A673 (cell line): Measurements from ENCODE around the gene SHROOM4.

Experiments
- EZH2 ChIP-seq: fragments of 200-600 bp; sonication (generic); IDR thresholded peaks from 2 replicates; pipeline ENCODE4 v1.6.1; 2017; ENCODE audit warnings: borderline replicate concordance, low read depth, mild to moderate bottlenecking, mixed read lengths, antibody characterized with exemption, low read length; ENCODE audit not compliant: poor library complexity, severe bottlenecking
- TF ChIP-seq, protein P1 (sequence below): fragments of 300-800, 200-600 bp; sonication (generic); conservative IDR thresholded peaks from 2 replicates; pipeline ENCODE4 v1.5.1; 2017; ENCODE audit warnings: low read depth, mild to moderate bottlenecking, antibody characterized with exemption, low read length, moderate library complexity, mixed read lengths

DNA sequence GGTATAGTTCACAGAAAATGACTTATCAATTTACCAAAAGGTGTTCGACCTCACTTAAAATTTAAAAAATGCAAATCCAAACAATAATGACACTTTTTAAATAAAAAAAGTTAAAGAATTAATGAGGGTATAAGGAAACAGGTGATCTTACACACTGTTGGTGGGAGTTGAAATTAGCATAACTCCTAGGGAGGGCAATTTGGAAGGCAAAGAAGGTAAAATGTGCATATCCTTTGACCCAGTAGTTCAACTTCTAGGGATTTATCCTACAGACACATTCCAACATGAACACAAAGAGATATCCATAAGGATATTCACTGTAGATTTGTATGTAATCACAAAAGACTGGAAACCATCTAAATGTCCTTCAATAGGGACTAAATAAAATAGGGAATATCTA lies 199.5 kb downstream of the SHROOM4 start:
- no peak for TF ChIP-seq EZH2
- TF ChIP-seq, protein P1, sequence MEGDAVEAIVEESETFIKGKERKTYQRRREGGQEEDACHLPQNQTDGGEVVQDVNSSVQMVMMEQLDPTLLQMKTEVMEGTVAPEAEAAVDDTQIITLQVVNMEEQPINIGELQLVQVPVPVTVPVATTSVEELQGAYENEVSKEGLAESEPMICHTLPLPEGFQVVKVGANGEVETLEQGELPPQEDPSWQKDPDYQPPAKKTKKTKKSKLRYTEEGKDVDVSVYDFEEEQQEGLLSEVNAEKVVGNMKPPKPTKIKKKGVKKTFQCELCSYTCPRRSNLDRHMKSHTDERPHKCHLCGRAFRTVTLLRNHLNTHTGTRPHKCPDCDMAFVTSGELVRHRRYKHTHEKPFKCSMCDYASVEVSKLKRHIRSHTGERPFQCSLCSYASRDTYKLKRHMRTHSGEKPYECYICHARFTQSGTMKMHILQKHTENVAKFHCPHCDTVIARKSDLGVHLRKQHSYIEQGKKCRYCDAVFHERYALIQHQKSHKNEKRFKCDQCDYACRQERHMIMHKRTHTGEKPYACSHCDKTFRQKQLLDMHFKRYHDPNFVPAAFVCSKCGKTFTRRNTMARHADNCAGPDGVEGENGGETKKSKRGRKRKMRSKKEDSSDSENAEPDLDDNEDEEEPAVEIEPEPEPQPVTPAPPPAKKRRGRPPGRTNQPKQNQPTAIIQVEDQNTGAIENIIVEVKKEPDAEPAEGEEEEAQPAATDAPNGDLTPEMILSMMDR = no peak
